Gastrocnemius medialis (tissue), 4 donors: ENCODE measurements around the gene CLEC4C.

Source experiments
- CTCF ChIP-seq, 5 experiments: fragments of 450-650 bp in 3 of 5; fragments of 200-600 bp in 2 of 5; sonication (generic) in 2 of 5; IDR thresholded peaks in 4 of 5; conservative IDR thresholded peaks in 1 of 5; 1 replicate in 4 of 5; 2 replicates in 1 of 5; pipeline ENCODE4 v1.5.1; 2016 to 2019; ENCODE audit warnings: antibody characterized with exemption in 5 of 5, mild to moderate bottlenecking in 3 of 5, moderate library complexity in 3 of 5
- POLR2A ChIP-seq, 2 donors: fragments of 450-650 bp; IDR thresholded peaks; one replicate each; pipeline ENCODE4 v1.6.1; 2017; ENCODE audit warnings: antibody characterized with exemption in 2 of 2, mild to moderate bottlenecking in 2 of 2, moderate library complexity in 2 of 2

GRCh38 chr12:7695566-7696197, 51.5 kb downstream of the CLEC4C start, which contains the start of gene GDF3:
- TF ChIP-seq CTCF (IDR thresholded peaks at IDR 0.05 in 4 of 5, conservative IDR thresholded peaks at IDR 0.05 in 1 of 5) (no peak), POLR2A (IDR thresholded peaks at IDR 0.05) (no peak)
